ENCODE measurements around the gene DHCR24. TPM values are rescaled to one million over a fixed set of nuclear protein-coding genes. Genes with fewer than 3 reads are reported as not detected.
A peak's percentile ranks its signal among the peaks of the same experiment; 100 is the strongest.

DHCR24 gene
- total RNA-seq, 2 experiments from 2014 or later: 121 to 187 TPM

GRCh38 chr1:54819733-54820132 is 67.3 kb downstream of the DHCR24 start:
- Mint-ChIP-seq H3K9me3 (ENCODE audit: low read depth) (peaks cover 13% of the 10 kb centered on the region), H3K4me1 (peaks cover 22% of the 10 kb centered on the region), H3K36me3 (peaks cover 13% of the 10 kb centered on the region), H3K4me3 (no peak overlapping the region), H3K27ac (no peak overlapping the region), H3K27me3 (peaks cover 12% of the 10 kb centered on the region)
- CTCF ChIA-PET: interaction anchor here (0.9 kb wide), 1 partner anchor 18 kb away, joined by 3 read pairs; no protein-coding TSS in a partner anchor
- ATAC-seq: no peak
- DNase-seq: no peak

GRCh38 chr1:54819195-54819536 is 67.8 kb downstream of the DHCR24 start:
- Mint-ChIP-seq H3K4me3 (no peak overlapping the region), H3K27me3 (peaks cover 12% of the 10 kb centered on the region), H3K9me3 (ENCODE audit: low read depth) (peaks cover 9% of the 10 kb centered on the region), H3K27ac (no peak overlapping the region), H3K36me3 (peaks cover 10% of the 10 kb centered on the region), H3K4me1 (peaks cover 23% of the 10 kb centered on the region)
- peak; percentile 27 for ATAC-seq
- CTCF ChIA-PET: interaction anchor here (0.9 kb wide), 1 partner anchor 18 kb away, joined by 3 read pairs; no protein-coding TSS in a partner anchor
- no peak for DNase-seq

- peaks cover 27% of the 10 kb centered on the region for H3K4me1 Mint-ChIP-seq
- H3K27me3 Mint-ChIP-seq: peaks cover 12% of the 10 kb centered on the region
These were observed 68.4 kb downstream of the DHCR24 start for GRCh38 chr1:54818461-54819194.

GRCh38 chr1:54816951-54817350 is 70.0 kb downstream of the DHCR24 start:
- H3K9me3 Mint-ChIP-seq (ENCODE audit: low read depth): no peaks in the 10 kb centered on the region
- peaks cover 44% of the 10 kb centered on the region for H3K4me1 Mint-ChIP-seq
- DNase-seq: peak; percentile 38
- CTCF ChIA-PET: no interaction called here
- H3K4me3 Mint-ChIP-seq: no peak overlapping the region
- H3K27ac Mint-ChIP-seq: no peak overlapping the region
- H3K36me3 Mint-ChIP-seq: no peaks in the 10 kb centered on the region
- peaks cover 7% of the 10 kb centered on the region for H3K27me3 Mint-ChIP-seq
- no peak for ATAC-seq

More at GRCh38 chr1:54818461-54819194, 68.4 kb downstream of the DHCR24 start:
- ATAC-seq (no peak), DNase-seq (no peak)
- Mint-ChIP-seq H3K36me3 (peaks cover 7% of the 10 kb centered on the region), H3K9me3 (ENCODE audit: low read depth) (peaks cover 5% of the 10 kb centered on the region), H3K4me3 (no peak overlapping the region), H3K27ac (no peak overlapping the region)
- CTCF ChIA-PET: no interaction called here

GRCh38 chr1:54816130-54816529 is 70.9 kb downstream of the DHCR24 start:
- Mint-ChIP-seq H3K27ac (no peak overlapping the region), H3K4me1 (peaks cover 47% of the 10 kb centered on the region), H3K27me3 (peaks cover 4% of the 10 kb centered on the region), H3K4me3 (no peak overlapping the region), H3K36me3 (no peaks in the 10 kb centered on the region), H3K9me3 (ENCODE audit: low read depth) (no peaks in the 10 kb centered on the region)
- ATAC-seq (no peak), DNase-seq (peak; percentile 37)
- CTCF ChIA-PET: interaction anchor here (1.1 to 1.7 kb wide), 2 partner anchors 9 to 144 kb away, joined by 4 to 5 read pairs; no protein-coding TSS in a partner anchor

- no peak for ATAC-seq
- CTCF ChIA-PET: interaction anchor here (1.1 to 1.7 kb wide), 3 partner anchors 8 to 143 kb away, joined by 4 to 5 read pairs (median 4); no protein-coding TSS in a partner anchor
- Mint-ChIP-seq H3K36me3 (no peaks in the 10 kb centered on the region), H3K27ac (no peak overlapping the region), H3K4me3 (no peak overlapping the region), H3K9me3 (ENCODE audit: low read depth) (no peaks in the 10 kb centered on the region), H3K27me3 (peaks cover 2% of the 10 kb centered on the region), H3K4me1 (peaks cover 55% of the 10 kb centered on the region)
- DNase-seq: no peak
These were observed 71.7 kb downstream of the DHCR24 start for GRCh38 chr1:54815086-54815876.

- CTCF ChIA-PET: interaction anchor here (1.1 to 3.6 kb wide), 4 partner anchors 13 to 143 kb away, joined by 4 to 19 read pairs (median 4); partner anchors contain the start of gene DHCR24
- ATAC-seq: no peak
These were observed 72.4 kb downstream of the DHCR24 start for GRCh38 chr1:54814571-54814970.

GRCh38 chr1:54814126-54814498 is 72.9 kb downstream of the DHCR24 start:
- H3K27me3 Mint-ChIP-seq: no peaks in the 10 kb centered on the region
- no peak for ATAC-seq
- no peak for DNase-seq
- H3K36me3 Mint-ChIP-seq: no peaks in the 10 kb centered on the region
- H3K4me3 Mint-ChIP-seq: no peak overlapping the region
- peaks cover 65% of the 10 kb centered on the region for H3K4me1 Mint-ChIP-seq
- CTCF ChIA-PET: interaction anchor here (1.0 to 3.6 kb wide), 6 partner anchors 9 to 142 kb away, joined by 3 to 30 read pairs (median 4); partner anchors contain the start of genes DHCR24 and TTC22
- no peaks in the 10 kb centered on the region for H3K9me3 Mint-ChIP-seq (ENCODE audit: low read depth)
- H3K27ac Mint-ChIP-seq: peak overlapping the region; percentile 84

More at GRCh38 chr1:54814571-54814970, 72.4 kb downstream of the DHCR24 start:
- Mint-ChIP-seq H3K4me3 (no peak overlapping the region), H3K9me3 (ENCODE audit: low read depth) (no peaks in the 10 kb centered on the region), H3K4me1 (peaks cover 60% of the 10 kb centered on the region), H3K27ac (no peak overlapping the region), H3K27me3 (no peaks in the 10 kb centered on the region), H3K36me3 (no peaks in the 10 kb centered on the region)
- DNase-seq: no peak

GRCh38 chr1:54813485-54814125 is 73.4 kb downstream of the DHCR24 start:
- Mint-ChIP-seq H3K27me3 (no peaks in the 10 kb centered on the region), H3K4me3 (peak overlapping the region; percentile 31), H3K9me3 (ENCODE audit: low read depth) (no peaks in the 10 kb centered on the region), H3K27ac (peak overlapping the region; percentile 84), H3K4me1 (peaks cover 67% of the 10 kb centered on the region), H3K36me3 (no peaks in the 10 kb centered on the region)
- CTCF ChIA-PET: interaction anchor here (1.0 to 3.6 kb wide), 6 partner anchors 9 to 142 kb away, joined by 3 to 30 read pairs (median 4); partner anchors contain the start of genes DHCR24 and TTC22
- ATAC-seq (peak; percentile 43), DNase-seq (peak; percentile 62)

- Mint-ChIP-seq H3K4me1 (peaks cover 70% of the 10 kb centered on the region), H3K27ac (peak overlapping the region; percentile 84)
- CTCF ChIA-PET: interaction anchor here (1.0 to 3.6 kb wide), 9 partner anchors 8 to 313 kb away, joined by 3 to 30 read pairs (median 4); partner anchors contain the start of genes DHCR24 and TTC22
These were observed 74.1 kb downstream of the DHCR24 start for GRCh38 chr1:54812801-54813484.

GRCh38 chr1:54811739-54812655 is 75.0 kb downstream of the DHCR24 start:
- no peaks in the 10 kb centered on the region for H3K27me3 Mint-ChIP-seq
- H3K27ac Mint-ChIP-seq: peak overlapping the region; percentile 84
- CTCF ChIA-PET: interaction anchor here (0.6 to 3.6 kb wide), 9 partner anchors 12 to 323 kb away, joined by 3 to 30 read pairs (median 3); partner anchors contain the start of gene TTC22
- no peak for DNase-seq
- H3K36me3 Mint-ChIP-seq: no peaks in the 10 kb centered on the region
- H3K9me3 Mint-ChIP-seq (ENCODE audit: low read depth): no peaks in the 10 kb centered on the region
- H3K4me1 Mint-ChIP-seq: peaks cover 73% of the 10 kb centered on the region
- no peak overlapping the region for H3K4me3 Mint-ChIP-seq
- no peak for ATAC-seq

More at GRCh38 chr1:54812801-54813484, 74.1 kb downstream of the DHCR24 start:
- Mint-ChIP-seq H3K4me3 (peak overlapping the region; percentile 31), H3K36me3 (no peaks in the 10 kb centered on the region), H3K9me3 (ENCODE audit: low read depth) (no peaks in the 10 kb centered on the region), H3K27me3 (no peaks in the 10 kb centered on the region)
- ATAC-seq (peak; percentile 75), DNase-seq (peak; percentile 90)

Data from activated CD8-positive, alpha-beta memory T cell treated with anti-CD3 and anti-CD28 coated beads, Interleukin-2, amount 10 ng/mL, durations not matched to agents 7 days and 5 days (primary cell).